ENCODE measurements around the gene ITGB5. TPM values are rescaled to one million over a fixed set of nuclear protein-coding genes. Genes with fewer than 3 reads are reported as not detected.
A peak's percentile ranks its signal among the peaks of the same experiment; 100 is the strongest.

ITGB5 gene
- polyA plus RNA-seq, 3 donors = 0.68 to 1.2 (median 1.0) TPM

- intact Hi-C loops (cut with micrococcal nuclease) = loop anchor here in 1 of 2 donors (5.0 kb wide), 2 partner anchors 57 to 102 kb away; no protein-coding TSS in a partner anchor
- DNase-seq = no peak
- Mint-ChIP-seq H3K9me3 (peaks cover 0 to 14% (median 5%) of the 10 kb centered on the region in 7 donors), H3K4me3 (peak overlapping the region in 1 of 2 donors; percentile 76), H3K4me1 (peaks cover 15% of the 10 kb centered on the region), H3K27ac (no peak overlapping the region), H3K27me3 (ENCODE audit: low read depth in 3 of 3) (peaks cover 46 to 62% (median 58%) of the 10 kb centered on the region in 3 donors), H3K36me3 (peaks cover 0 to 4% of the 10 kb centered on the region in 2 donors)
- no peak for TF ChIP-seq CTCF (IDR thresholded peaks at IDR 0.05)
- Histone ChIP-seq H3K9ac (ENCODE audit: insufficient read depth, low read length, poor library complexity, severe bottlenecking) (no peak overlapping the region), H4K20me1 (ENCODE audit: insufficient read depth, low read length) (no peaks in the 10 kb centered on the region), H3K4me2 (replicated peaks; ENCODE audit: extremely low read depth, low read length, poor library complexity, severe bottlenecking) (no peak overlapping the region), H3K9me3 (replicated peaks in 1 of 2; ENCODE audit: control insufficient read depth in 1 of 2, insufficient read depth in 1 of 2, low read length in 2 of 2) (peaks cover 0 to 4% of the 10 kb centered on the region in 2 donors), H3K36me3 (replicated peaks in 1 of 2; ENCODE audit: control insufficient read depth in 1 of 2, insufficient read depth in 2 of 2, low read length in 2 of 2) (no peaks in the 10 kb centered on the region), H2AFZ (ENCODE audit: insufficient read depth, low read depth, low read length, poor library complexity, severe bottlenecking) (no peak overlapping the region), H3K4me3 (replicated peaks in 1 of 3; ENCODE audit: low read depth in 2 of 3, low read length in 3 of 3) (no peak overlapping the region), H3K4me1 (ENCODE audit: control insufficient read depth in 1 of 2, insufficient read depth in 2 of 2, low read length in 2 of 2) (peaks cover 6 to 15% of the 10 kb centered on the region in 2 donors), H3K27ac (ENCODE audit: low read depth in 1 of 2, low read length in 2 of 2) (no peak overlapping the region), H3K79me2 (ENCODE audit: insufficient read depth, low read length) (no peaks in the 10 kb centered on the region), H3K27me3 (ENCODE audit: control insufficient read depth in 2 of 2, insufficient read depth in 2 of 2, low read length in 2 of 2) (peaks cover 33 to 46% of the 10 kb centered on the region in 2 donors)
- WGBS (ENCODE audit: insufficient coverage) = 96% methylated on average over 3 of the region's 7 CpGs
Measured at GRCh38 chr3:124884474-124885101, 2.6 kb downstream of the ITGB5 start.

- no peak for DNase-seq
- H3K4me2 ChIP-seq (replicated peaks; ENCODE audit: extremely low read depth, low read length, poor library complexity, severe bottlenecking) = no peak overlapping the region
- peaks cover 32 to 40% of the 10 kb centered on the region in 2 donors for H3K27me3 ChIP-seq (ENCODE audit: control insufficient read depth in 2 of 2, insufficient read depth in 2 of 2, low read length in 2 of 2)
- H4K20me1 ChIP-seq (ENCODE audit: insufficient read depth, low read length) = no peaks in the 10 kb centered on the region
- H3K9me3 ChIP-seq (replicated peaks in 1 of 2; ENCODE audit: control insufficient read depth in 1 of 2, insufficient read depth in 1 of 2, low read length in 2 of 2) = peaks cover 0 to 4% of the 10 kb centered on the region in 2 donors
- no peak for TF ChIP-seq CTCF (IDR thresholded peaks at IDR 0.05)
- H2AFZ ChIP-seq (ENCODE audit: insufficient read depth, low read depth, low read length, poor library complexity, severe bottlenecking) = no peak overlapping the region
- peaks cover 12 to 21% of the 10 kb centered on the region in 2 donors for H3K4me1 ChIP-seq (ENCODE audit: control insufficient read depth in 1 of 2, insufficient read depth in 2 of 2, low read length in 2 of 2)
- H3K79me2 ChIP-seq (ENCODE audit: insufficient read depth, low read length) = no peaks in the 10 kb centered on the region
- H3K4me1 Mint-ChIP-seq = peaks cover 22% of the 10 kb centered on the region
- peaks cover 0 to 14% (median 5%) of the 10 kb centered on the region in 7 donors for H3K9me3 Mint-ChIP-seq
- H3K27me3 Mint-ChIP-seq (ENCODE audit: low read depth in 3 of 3) = peaks cover 43 to 55% (median 54%) of the 10 kb centered on the region in 3 donors
- H3K9ac ChIP-seq (ENCODE audit: insufficient read depth, low read length, poor library complexity, severe bottlenecking) = no peak overlapping the region
- WGBS (ENCODE audit: insufficient coverage) = 73% methylated on average over 4 of the region's 7 CpGs
- no peak overlapping the region for H3K27ac ChIP-seq (ENCODE audit: low read depth in 1 of 2, low read length in 2 of 2)
- intact Hi-C loops (cut with micrococcal nuclease) = no loop called here
- peak overlapping the region in 2 of 7 donors; percentile 11 to 66 for H3K27ac Mint-ChIP-seq
- no peaks in the 10 kb centered on the region for H3K36me3 ChIP-seq (replicated peaks in 1 of 2; ENCODE audit: control insufficient read depth in 1 of 2, insufficient read depth in 2 of 2, low read length in 2 of 2)
- no peak overlapping the region for H3K4me3 ChIP-seq (replicated peaks in 1 of 3; ENCODE audit: low read depth in 2 of 3, low read length in 3 of 3)
- peaks cover 0 to 4% of the 10 kb centered on the region in 2 donors for H3K36me3 Mint-ChIP-seq
- H3K4me3 Mint-ChIP-seq = peak overlapping the region in 1 of 2 donors; percentile 76
Measured at GRCh38 chr3:124883766-124884473, 3.2 kb downstream of the ITGB5 start.

Measured in CD14-positive monocyte (primary cell).